HG03196 (cell line): ENCODE data around the gene NFIL3.
A peak's percentile ranks its signal among the peaks of the same experiment; 100 is the strongest.

Source experiments
- ATAC-seq: cut with Tn5 transposase; IDR thresholded peaks from one replicate; pipeline ENCODE4 v1.9.1; 2021; ENCODE audit not compliant: unreplicated experiment

Gene NFIL3

DNA sequence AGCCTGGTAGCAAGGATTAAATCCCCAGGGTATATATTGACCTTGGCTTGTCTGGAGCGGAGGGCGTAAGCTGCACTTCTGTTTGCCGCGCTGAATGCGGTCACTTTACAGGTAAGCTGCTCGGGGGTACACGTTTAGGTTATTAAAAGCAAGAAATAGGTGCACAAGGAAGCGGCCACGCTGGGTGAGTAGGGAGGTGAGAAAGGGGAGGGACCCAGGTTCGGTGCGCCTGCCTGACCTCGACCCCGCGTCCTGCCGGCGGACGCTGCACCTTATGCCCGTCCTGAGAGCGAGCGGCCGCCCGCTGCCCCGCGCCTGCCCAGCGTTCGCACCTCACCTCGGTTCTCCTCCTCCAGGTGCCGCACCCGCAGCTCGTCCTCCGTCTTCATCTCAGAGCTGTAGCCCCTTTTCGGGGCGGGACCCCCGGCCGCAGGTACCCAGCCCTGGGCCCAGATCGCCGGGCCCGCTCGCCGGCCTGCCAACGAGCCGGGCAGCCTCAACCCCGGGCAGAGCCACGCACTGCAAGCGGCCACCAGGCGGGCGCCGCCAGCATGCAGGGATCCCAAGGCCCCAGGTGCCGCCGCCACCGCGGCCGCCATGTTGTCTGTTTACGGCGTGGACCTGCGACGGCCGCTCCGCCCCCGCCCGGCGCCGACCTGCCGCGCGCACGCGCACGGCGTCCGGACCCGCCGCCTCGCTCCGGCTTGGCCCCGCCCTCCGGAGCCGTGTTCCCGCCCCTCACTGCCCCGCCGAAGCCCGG lies 62.2 kb downstream of the NFIL3 start, which contains the start of gene AUH:
Gene AUH (minus strand): TSS at position 628 of the 760 bp plus-strand sequence. CDS start 29 bp downstream, at position 599.
- peak; percentile 85 for ATAC-seq

DNA sequence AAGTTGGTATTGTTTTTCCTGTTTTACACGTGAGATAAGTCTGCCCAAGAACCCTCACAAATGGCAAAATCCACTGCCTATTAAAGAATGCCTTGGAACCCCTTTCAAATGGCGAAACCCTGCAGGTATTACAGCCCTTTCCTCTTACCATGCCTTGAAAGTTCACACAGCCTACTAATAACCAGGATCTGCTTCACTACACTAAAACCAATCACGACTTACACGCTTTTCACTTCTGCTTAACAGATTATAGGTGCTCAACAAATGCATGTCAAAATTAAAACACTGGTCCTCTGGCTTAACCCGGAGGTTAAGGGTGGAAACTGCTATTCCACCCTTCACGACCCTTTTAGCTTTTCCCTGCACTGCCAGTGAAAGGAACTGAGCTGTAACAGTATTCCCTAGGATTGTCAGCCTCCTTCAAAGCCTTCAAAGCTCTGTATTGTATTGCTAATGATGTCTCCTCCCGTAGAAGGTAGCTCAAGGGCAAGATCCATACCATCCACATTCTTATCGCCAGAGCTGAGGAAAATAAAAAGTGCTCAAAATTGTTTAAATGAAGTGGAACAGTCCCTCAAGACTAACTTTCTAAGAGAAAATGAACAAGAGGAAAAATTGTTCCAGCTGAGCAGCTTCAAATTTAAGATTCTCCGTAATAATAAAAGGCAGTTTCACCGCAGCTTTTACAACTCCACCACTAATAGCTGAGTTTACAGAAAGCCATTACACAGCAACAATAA lies 62.9 kb downstream of the NFIL3 start:
- ATAC-seq = no peak

DNA sequence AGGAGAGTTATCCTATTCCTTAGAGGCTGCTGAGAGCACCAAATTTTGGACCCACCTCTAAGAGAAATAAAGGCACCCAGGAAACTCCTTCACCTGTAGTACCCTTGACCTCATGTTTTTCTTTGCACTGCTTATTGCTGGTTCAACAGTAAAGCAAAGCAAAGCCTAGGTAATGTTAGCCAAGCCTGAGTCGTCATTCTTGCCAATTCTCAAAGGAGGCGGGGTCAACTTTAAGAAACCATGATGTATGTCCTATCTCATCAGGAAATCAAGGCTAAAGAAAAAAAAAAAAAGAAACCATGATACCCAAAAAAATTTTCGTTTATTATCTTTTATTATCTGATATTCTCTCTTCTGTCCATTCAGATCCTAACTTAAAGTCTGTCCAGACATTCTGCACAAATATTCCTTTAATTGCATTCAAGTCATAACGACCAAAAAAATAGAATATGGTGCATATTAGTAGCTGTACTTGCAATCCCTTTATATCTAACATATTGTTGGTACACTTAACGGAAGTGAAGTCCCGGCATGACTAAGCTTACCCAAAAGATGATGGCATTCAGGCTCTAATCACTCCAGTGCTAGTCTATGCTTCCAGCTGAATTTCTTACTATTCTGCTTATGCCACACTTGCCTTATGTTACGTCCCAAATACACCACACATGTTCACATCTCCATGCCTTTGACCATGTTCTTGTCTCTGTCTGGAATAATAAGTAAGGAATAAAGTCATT lies 63.7 kb downstream of the NFIL3 start:
- ATAC-seq = no peak

DNA sequence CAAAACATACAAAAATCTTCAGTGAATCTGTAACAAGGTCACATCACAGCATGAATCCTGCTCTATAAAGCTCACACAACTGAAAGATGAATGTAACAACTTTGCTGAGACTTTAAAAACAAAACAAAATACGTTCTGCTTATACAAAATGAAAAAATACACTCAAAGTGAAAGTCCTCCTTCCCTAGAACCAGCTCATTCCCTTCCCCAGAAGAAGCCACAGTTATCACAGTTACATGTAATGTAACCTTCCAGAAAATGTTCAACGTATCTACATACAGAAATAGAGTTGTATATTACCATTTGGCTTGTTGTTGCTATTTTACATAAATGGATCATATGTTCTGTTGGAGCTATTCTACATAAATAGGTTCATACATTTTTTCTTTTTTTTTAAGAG lies 64.5 kb downstream of the NFIL3 start:
- no peak for ATAC-seq
